Loucy (cell line): Measurements from ENCODE around the gene ADCY9.

Source experiments
- EZH2phosphoT487 ChIP-seq: fragments of 200-600 bp; IDR thresholded peaks from 2 replicates; pipeline ENCODE4 v1.6.1; 2018; ENCODE audit warnings: antibody characterized with exemption, mild to moderate bottlenecking, moderate library complexity, borderline replicate concordance
- TF ChIP-seq, protein P1 (sequence below): fragments of 200-600 bp; sonication (generic); conservative IDR thresholded peaks from 2 replicates; pipeline ENCODE4 v1.5.1; 2014; ENCODE audit warnings: mild to moderate bottlenecking, antibody characterized with exemption, low read length

DNA sequence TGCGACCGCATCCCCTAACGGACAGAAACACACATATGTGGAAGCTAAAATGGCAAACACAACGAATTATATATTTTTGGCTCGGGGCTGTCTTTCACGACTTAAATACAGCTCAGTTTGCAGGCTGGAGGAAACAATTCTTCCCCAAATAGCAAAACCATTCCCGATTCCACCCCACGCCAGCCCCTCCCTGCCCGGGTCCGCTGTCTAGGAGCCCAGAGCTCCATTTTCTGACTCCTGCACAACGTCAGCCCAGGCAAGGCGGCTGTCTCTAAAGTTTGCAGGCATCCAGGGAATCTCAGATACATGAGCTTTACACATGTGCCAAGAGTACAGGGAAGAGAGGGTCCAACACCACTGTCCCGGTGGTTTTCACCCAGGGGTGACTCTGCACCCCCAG, 110.5 kb downstream of the ADCY9 start:
- TF ChIP-seq, protein P1, sequence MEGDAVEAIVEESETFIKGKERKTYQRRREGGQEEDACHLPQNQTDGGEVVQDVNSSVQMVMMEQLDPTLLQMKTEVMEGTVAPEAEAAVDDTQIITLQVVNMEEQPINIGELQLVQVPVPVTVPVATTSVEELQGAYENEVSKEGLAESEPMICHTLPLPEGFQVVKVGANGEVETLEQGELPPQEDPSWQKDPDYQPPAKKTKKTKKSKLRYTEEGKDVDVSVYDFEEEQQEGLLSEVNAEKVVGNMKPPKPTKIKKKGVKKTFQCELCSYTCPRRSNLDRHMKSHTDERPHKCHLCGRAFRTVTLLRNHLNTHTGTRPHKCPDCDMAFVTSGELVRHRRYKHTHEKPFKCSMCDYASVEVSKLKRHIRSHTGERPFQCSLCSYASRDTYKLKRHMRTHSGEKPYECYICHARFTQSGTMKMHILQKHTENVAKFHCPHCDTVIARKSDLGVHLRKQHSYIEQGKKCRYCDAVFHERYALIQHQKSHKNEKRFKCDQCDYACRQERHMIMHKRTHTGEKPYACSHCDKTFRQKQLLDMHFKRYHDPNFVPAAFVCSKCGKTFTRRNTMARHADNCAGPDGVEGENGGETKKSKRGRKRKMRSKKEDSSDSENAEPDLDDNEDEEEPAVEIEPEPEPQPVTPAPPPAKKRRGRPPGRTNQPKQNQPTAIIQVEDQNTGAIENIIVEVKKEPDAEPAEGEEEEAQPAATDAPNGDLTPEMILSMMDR = no peak
- TF ChIP-seq EZH2phosphoT487 = no peak
